ENCODE measurements around the gene TIA1. TPM values are rescaled to one million over a fixed set of nuclear protein-coding genes. Genes with fewer than 3 reads are reported as not detected.
A peak's percentile ranks its signal among the peaks of the same experiment; 100 is the strongest.
"Not testable (repeated sequence)": the region's sequence is repeated elsewhere in the genome, so short reads cannot be mapped to it uniquely, and the experiment has no call there.

Gene TIA1
- total RNA-seq, 2 experiments from 2014 or later = 81.8 to 93.8 TPM

GRCh38 chr2:70173520-70173919, 74.9 kb downstream of the TIA1 start:
- ChIA-PET POLR2A (interaction anchor here (0.9 kb wide), 1 partner anchor 19 kb away, joined by 3 read pairs; no protein-coding TSS in a partner anchor), CTCF (no interaction called here)
- Mint-ChIP-seq H3K27ac (no peak overlapping the region), H3K4me3 (no peak overlapping the region), H3K9me3 (no peaks in the 10 kb centered on the region), H3K4me1 (ENCODE audit: low read depth) (peaks cover 2% of the 10 kb centered on the region), H3K36me3 (ENCODE audit: low read depth) (peaks cover 24% of the 10 kb centered on the region), H3K27me3 (no peaks in the 10 kb centered on the region)
- ATAC-seq (no peak), DNase-seq (no peak)
- intact Hi-C loops (cut with micrococcal nuclease) = no loop called here
- no peak for TF ChIP-seq CTCF (IDR thresholded peaks at IDR 0.05)

GRCh38 chr2:70169654-70170245, 78.7 kb downstream of the TIA1 start:
- H3K27me3 Mint-ChIP-seq; H3K9me3 Mint-ChIP-seq; intact Hi-C loops (cut with micrococcal nuclease); POLR2A ChIA-PET; ATAC-seq; H3K4me1 Mint-ChIP-seq (ENCODE audit: low read depth); H3K4me3 Mint-ChIP-seq; H3K27ac Mint-ChIP-seq; DNase-seq: not testable (repeated sequence)
- H3K36me3 Mint-ChIP-seq (ENCODE audit: low read depth) = peaks cover 25% of the 10 kb centered on the region
- CTCF ChIA-PET = interaction anchor here (1.1 kb wide), 1 partner anchor 258 kb away, joined by 4 read pairs; no protein-coding TSS in a partner anchor

- POLR2A ChIA-PET = interaction anchor here (1.3 kb wide), 2 partner anchors 12 to 30 kb away, joined by 3 read pairs; partner anchors contain the start of gene C2orf42
- peaks cover 4% of the 10 kb centered on the region for H3K4me1 Mint-ChIP-seq (ENCODE audit: low read depth)
- no peaks in the 10 kb centered on the region for H3K9me3 Mint-ChIP-seq
- peak overlapping the region; percentile 70 for H3K27ac Mint-ChIP-seq
- H3K4me3 Mint-ChIP-seq = no peak overlapping the region
- H3K27me3 Mint-ChIP-seq = no peaks in the 10 kb centered on the region
- intact Hi-C loops (cut with micrococcal nuclease) = no loop called here
- TF ChIP-seq CTCF (IDR thresholded peaks at IDR 0.05) = no peak
- H3K36me3 Mint-ChIP-seq (ENCODE audit: low read depth) = peaks cover 15% of the 10 kb centered on the region
- DNase-seq (peak; percentile 11), ATAC-seq (no peak)
- CTCF ChIA-PET = no interaction called here
These were observed 87.3 kb downstream of the TIA1 start for GRCh38 chr2:70161069-70161534.

- no peak for TF ChIP-seq CTCF (IDR thresholded peaks at IDR 0.05)
- Mint-ChIP-seq H3K4me3 (no peak overlapping the region), H3K4me1 (ENCODE audit: low read depth) (peaks cover 4% of the 10 kb centered on the region), H3K36me3 (ENCODE audit: low read depth) (peaks cover 15% of the 10 kb centered on the region), H3K27ac (peak overlapping the region; percentile 70), H3K9me3 (no peaks in the 10 kb centered on the region), H3K27me3 (no peaks in the 10 kb centered on the region)
- DNase-seq (no peak), ATAC-seq (no peak)
- ChIA-PET POLR2A (interaction anchor here (0.6 to 1.3 kb wide), 3 partner anchors 11 to 31 kb away, joined by 3 read pairs; partner anchors contain the start of gene C2orf42), CTCF (interaction anchor here (1.1 to 1.7 kb wide), 3 partner anchors 9 to 249 kb away, joined by 3 to 5 read pairs (median 4); no protein-coding TSS in a partner anchor)
- intact Hi-C loops (cut with micrococcal nuclease) = no loop called here
These were observed 87.9 kb downstream of the TIA1 start for GRCh38 chr2:70160545-70160944.

Small RNA genes lying within 50 kb of the gene (microRNA-seq; reads per million reads assigned to microRNA genes)
- gene MIR1285-2 (ENCODE audit: borderline microRNAs expressed, borderline replicate concordance) = not detected

Other genes starting within 250 kb of the TIA1 start
- gene PCBP1, start 161.2 kb downstream of the TIA1 start, total RNA-seq = 100 to 1,000 TPM; 470 to 489 TPM
- 10 to 100 TPM; 19.2 to 24.6 TPM for gene C2orf42, start 57.6 kb downstream of the TIA1 start, total RNA-seq
- gene PCYOX1, start 9.5 kb upstream of the TIA1 start, total RNA-seq = 10 to 100 TPM; 10.4 to 11.5 TPM
- 100 to 1,000 TPM; 445 to 463 TPM for gene SNRPG, start 45.1 kb upstream of the TIA1 start, total RNA-seq
- gene FAM136A, start 53.4 kb upstream of the TIA1 start, total RNA-seq = 10 to 100 TPM; 63.0 to 68.9 TPM

Data from activated CD8-positive, alpha-beta T cell treated with anti-CD3 and anti-CD28 coated beads for 36 hours (primary cell).